NCI-H1417 treated with DMSO at 0.1 percent for 48 hours (cell line): Measurements from ENCODE around the gene NEK10.

Experiments
- DNase-seq: peaks from one replicate; lab custom pipeline; 2025; lab: John Stamatoyannopoulos, UW

NEK10 gene

GRCh38 chr3:27239951-27240350 lies 129.2 kb downstream of the NEK10 start:
- no peak for DNase-seq

DNA sequence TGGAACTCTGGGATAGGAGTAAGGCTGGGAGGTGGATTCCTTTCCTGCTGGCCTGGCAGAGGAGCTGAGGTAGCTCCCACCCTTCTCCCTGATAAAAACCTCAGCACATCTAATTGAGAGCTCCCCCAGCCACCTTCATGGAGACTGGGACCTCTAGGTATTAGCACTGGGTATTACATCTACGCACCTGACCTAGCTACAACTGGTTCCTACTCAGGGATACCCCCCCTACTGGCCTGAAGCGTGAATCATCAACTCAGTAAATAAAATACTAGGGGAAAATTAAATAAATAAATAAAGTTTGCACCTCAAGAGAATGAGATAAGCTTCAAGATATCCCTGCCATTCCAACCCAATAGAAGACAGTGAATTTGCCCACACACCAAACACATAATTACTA lies 140.4 kb downstream of the NEK10 start:
- DNase-seq: no peak

- no peak for DNase-seq
These were observed 145.0 kb downstream of the NEK10 start for GRCh38 chr3:27224197-27224596.

DNA sequence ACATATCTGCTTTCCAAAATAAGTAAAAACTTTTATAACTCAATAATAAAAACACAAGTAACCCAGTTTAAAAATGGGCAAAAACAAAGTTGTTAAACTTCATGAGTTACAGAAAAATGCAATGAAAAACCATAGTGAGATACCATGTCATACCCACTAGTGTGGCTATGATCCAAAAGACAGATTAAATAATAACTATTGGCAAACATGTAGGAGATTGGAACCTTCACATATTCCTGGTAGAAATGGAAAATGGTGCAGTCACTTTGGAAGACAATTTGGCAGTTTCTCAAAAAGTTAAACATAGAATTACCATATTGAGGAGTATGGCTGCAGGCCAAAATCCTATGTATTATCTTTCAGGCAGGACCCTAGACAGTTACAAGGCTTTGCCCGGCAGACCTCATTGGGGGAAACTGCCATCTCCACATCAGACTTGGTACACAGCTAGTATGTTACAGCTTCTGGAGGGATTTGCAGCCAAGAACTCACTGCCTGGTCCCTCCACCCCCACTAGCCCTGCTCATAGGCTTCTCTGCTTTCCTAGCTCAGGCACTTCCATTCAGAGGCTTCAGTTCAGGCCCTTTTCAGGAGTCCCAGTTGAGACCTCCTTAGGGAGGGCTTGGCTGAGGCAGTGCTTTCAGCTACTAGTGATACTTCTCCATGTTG lies 147.8 kb downstream of the NEK10 start:
- DNase-seq: no peak

- no peak for DNase-seq
These were observed 149.0 kb downstream of the NEK10 start for GRCh38 chr3:27220166-27220565.

DNA sequence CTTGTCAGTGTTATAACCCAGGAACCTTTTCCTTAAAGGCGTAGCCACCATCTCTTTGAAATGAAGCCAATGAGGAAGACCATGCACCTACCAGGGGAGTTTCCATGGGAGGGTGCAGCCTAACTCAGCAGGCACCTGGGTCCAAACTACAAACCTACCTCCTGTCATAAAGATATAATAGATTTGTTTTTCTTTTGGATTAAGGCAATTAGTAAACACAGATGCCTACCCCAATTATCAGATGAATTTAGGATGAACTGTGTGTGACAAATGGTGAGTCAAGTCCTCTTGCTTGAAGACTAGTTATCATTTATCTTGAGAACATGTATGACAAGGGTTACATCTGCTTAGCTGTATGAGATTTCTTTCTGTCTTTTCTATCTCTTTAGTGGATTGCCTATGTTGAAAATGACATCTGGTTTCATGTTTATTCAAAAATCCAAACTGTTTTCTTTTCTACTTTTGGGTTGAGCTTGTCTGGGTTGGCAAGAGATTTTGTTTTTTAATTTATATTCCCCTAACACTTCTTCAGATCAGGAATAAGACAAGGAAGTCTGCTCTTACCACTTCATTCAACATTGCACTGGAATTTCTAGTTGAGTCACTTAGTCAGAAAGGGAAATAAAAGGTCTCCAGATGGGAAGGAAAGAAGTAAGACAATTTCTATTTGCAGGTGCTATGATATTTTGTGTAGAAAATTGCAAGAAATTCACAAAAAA lies 149.9 kb downstream of the NEK10 start:
- no peak for DNase-seq

- no peak for DNase-seq
These were observed 152.1 kb downstream of the NEK10 start for GRCh38 chr3:27216955-27217552.

DNA sequence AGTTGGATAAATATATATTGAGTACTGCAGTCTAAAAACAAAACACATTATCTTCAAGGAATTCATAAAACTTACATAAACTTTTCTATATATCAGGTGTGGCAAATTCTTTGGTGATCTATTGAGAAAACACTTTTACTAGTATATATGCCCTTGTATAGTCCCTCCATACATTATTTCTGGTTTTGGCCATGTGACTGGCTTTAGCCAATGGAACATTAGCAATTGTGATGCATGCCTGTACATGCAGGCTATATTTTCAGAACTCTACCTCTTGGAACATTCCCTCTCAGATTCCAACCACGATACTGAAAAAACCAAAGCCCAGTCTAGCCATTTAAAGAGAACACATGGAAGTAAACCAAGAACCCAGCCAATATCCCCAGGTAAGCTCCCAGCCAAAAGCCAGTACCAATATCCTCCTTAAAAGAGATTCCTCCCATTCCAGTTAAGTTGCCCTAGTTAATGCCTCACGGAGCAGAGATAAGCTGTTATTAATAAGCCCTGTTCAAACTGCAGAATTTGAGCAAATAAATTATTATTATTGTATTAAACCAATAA lies 152.8 kb downstream of the NEK10 start:
- no peak for DNase-seq

DNA sequence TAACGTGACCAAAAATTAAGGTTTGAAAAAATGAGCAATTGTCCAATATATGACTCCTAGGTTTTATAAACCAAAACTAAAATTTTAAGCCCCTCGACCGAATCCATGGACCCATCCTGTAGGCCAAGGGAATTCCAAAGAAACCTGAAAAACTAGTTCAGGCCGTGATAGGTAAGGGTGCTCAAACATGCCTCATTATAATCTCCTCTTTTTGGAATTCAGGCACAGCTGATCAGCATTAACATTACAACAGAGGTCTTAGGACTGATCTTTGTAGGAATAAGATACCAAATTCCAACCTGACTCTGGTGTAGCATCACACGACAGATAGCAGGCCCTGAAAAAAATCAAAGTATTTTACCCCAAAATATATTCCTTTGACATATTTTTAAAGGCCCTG lies 155.7 kb downstream of the NEK10 start:
- no peak for DNase-seq

DNA sequence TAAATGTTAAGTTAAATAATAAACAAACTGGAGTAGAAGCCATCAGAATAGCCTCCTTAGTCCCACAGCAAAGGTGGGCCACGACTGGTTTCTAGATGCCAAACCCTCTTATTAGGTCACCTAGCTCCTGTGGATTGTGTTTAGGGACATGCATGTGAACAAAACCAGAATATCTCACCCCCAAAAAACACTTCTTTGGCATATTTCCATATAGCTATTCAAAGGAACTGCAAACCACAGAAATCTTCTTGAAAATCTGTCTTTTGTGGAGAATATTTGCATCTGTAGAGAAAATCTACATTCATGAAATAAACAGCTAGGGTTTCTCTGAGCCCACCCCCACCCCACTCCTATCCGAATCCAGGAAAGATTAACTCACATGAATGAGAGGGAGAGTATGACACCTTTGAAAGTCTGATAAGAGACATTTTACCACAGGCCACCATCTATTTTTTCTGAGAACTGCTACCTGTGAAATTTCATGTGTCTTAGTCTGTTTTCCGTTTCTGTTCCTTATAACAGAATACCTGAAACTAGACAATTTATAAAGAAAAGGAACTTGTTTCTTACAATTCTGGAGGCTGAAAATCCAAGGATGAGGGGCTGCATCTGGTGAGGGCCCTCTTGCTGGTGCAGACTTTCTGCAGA lies 159.4 kb downstream of the NEK10 start:
- DNase-seq: no peak

DNA sequence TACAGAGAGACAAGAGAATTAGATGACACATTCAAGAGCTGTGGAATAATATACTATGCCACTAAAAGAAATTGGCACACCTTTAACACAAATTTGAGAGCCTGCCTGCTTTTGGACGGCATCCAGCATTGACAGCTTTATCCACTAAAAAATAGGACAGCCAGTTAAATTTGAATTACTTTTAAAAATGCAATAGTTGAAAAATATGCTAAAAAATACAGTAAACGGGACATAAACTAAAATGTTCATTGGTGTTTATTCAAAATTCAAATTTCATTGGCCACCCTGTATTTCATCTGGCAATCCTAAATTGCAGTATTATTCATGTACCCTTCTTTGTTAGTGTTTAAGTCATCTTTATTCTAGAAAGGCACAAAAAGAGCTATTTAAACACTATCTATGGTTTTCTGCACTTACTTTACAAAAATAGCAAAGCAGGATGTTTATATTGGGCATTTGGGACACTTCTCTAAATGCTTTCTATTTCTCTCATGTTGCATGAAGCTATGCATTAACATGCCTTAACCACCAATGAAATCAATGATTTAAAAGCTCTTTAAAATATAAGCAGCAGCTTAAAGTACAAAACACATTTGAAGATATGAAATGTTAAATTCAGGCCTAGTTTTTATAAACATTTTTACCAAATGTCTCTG lies 160.1 kb downstream of the NEK10 start:
- no peak for DNase-seq

DNA sequence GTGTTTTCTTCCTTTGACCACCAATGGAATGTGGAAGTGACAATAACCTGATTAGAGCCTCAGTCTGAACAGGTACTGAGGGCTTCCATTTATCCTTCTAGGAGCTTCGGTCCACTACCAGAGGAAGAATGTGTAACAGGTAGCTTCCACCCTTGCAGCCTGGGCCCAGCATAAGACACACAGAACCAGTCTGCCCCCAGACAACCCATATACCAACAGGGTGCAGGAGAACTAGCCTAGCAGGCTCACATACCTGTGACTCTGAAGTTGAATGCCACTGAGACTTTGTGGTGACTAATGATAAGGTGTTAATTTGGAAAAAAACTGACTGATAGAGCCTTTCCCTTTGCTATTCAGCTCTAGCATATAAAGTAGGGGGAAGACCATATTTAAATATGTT lies 166.2 kb downstream of the NEK10 start:
- DNase-seq: no peak

DNA sequence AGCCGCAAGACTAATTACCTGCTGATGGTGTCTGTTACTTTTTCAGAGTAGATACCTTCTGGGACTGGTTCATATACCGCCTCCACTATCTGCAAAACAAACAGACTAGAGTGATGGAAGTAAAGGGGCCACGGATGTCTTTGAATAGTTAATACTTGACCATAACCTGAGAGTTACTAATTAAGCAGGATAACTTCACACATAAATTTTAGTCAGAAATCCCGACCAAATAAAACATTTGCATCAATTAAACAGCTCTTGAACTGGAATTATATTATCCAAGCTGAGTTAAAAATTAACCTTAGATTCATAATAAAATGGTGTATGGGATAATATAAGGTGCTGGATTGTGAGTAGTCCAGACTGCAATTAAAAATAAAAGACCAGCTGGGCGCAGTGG lies 167.7 kb downstream of the NEK10 start:
- DNase-seq: no peak

DNA sequence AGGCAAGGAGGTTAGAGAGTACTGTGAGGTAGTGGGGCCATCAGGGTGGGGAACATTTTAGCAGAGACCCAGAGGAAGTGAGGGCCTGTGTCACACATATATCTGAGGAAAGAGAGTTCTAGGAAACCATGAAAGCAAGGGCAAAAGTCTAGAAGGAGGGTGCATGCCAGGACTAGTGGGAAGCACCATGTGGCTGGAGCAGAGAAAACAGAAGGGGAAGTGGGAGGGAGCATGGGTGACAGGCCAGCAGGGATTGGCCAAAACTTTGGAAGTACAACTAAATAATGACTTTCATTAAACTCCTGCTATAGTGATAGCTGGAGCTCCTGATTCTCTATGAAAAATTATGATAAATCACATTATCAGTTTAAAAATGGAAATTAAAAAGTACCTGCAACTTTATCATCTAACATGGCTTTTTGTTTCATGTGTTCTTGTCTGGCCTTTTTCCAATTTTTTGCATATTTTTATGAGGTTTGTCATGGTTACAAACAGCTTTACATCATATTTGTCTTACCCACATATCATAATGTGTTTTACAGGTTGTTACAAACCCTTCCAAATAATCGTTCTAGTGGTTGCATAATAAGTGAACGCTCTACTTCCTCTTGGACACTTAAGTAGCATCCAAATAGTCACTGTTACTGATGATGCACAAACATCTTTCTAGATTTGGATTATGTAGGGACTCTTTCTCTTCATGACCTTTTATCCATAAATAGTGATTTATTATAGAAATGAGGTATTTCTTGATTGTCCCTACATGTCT lies 168.3 kb downstream of the NEK10 start:
- DNase-seq: no peak

GRCh38 chr3:27194861-27195483 lies 174.2 kb downstream of the NEK10 start:
- no peak for DNase-seq

GRCh38 chr3:27193056-27193455 lies 176.1 kb downstream of the NEK10 start:
- no peak for DNase-seq

GRCh38 chr3:27186013-27186412 lies 183.2 kb downstream of the NEK10 start:
- no peak for DNase-seq

- no peak for DNase-seq
These were observed 183.8 kb downstream of the NEK10 start for GRCh38 chr3:27185231-27185989.

DNA sequence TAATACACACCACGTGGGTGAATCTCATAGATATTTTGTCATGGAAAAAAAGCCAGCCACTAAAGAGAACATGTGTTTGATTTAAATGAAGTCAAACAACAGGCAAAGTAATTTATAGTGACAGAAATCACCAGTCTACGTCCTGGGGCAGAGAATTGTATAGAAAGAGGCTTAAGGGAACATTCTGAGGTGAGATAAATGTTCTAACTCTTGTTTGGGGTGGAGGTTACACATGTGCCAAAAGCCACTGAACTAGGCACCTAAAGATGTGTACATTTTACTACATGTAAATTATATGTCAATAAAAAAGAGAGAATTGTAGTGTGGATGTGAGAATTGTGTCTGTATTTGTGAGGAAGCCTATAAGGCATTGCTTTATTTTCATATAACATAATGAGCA lies 184.9 kb downstream of the NEK10 start:
- DNase-seq: no peak

GRCh38 chr3:27176256-27176655 lies 192.9 kb downstream of the NEK10 start:
- no peak for DNase-seq
